HepG2 (cell line): ENCODE data around the gene TUBGCP6.

Experiments used
- ARNTL ChIP-seq: sonication (generic); formaldehyde crosslinking; IDR thresholded peaks from 2 replicates; pipeline ENCODE4 v1.4.0; 2020; ENCODE audit warnings: mild to moderate bottlenecking, missing genetic modification reagents
- ATF3 ChIP-seq: sonication (generic); formaldehyde crosslinking; IDR thresholded peaks from 2 replicates; pipeline ENCODE4 v1.4.0; 2020; ENCODE audit warnings: missing genetic modification reagents
- ATF6 ChIP-seq: sonication (generic); formaldehyde crosslinking; conservative IDR thresholded peaks from 2 replicates; pipeline ENCODE4 v1.4.0; 2020; ENCODE audit warnings: missing genetic modification reagents
- CREB1 ChIP-seq, 2 experiments: fragments of 450-650 bp in 1 of 2; IDR thresholded peaks; 2 replicates each; pipeline ENCODE4 v1.6.1; 2016 to 2017; ENCODE audit warnings: control low read depth in 1 of 2, mild to moderate bottlenecking in 1 of 2, missing compliant biosample characterization in 1 of 2, missing genetic modification characterization in 1 of 2
- CTCF ChIP-seq: sonication (generic); formaldehyde crosslinking; IDR thresholded peaks from 2 replicates; pipeline ENCODE4 v1.5.0; 2020; ENCODE audit warnings: mild to moderate bottlenecking, missing genetic modification reagents, moderate library complexity
- GRHL1 ChIP-seq: sonication (generic); formaldehyde crosslinking; conservative IDR thresholded peaks from 2 replicates; pipeline ENCODE4 v1.8.0; 2022; ENCODE audit warnings: missing genetic modification reagents
- HMG20A ChIP-seq: IDR thresholded peaks from 2 replicates; pipeline ENCODE4 v1.6.1; 2016; ENCODE audit warnings: borderline replicate concordance
- SALL1 ChIP-seq: sonication (generic); formaldehyde crosslinking; IDR thresholded peaks from 2 replicates; pipeline ENCODE4 v1.8.0; 2022; ENCODE audit warnings: mild to moderate bottlenecking, missing genetic modification reagents
- STAG1 ChIP-seq: sonication (generic); formaldehyde crosslinking; IDR thresholded peaks from 2 replicates; pipeline ENCODE4 v1.4.0; 2020; ENCODE audit warnings: missing genetic modification reagents
- TAF1 ChIP-seq: sonication (generic); formaldehyde crosslinking; IDR thresholded peaks from 2 replicates; pipeline ENCODE4 v1.4.0; 2020; ENCODE audit warnings: missing genetic modification reagents
- ZBTB33 ChIP-seq: sonication (generic); formaldehyde crosslinking; IDR thresholded peaks from 2 replicates; pipeline ENCODE4 v1.4.0; 2020; ENCODE audit warnings: missing genetic modification reagents
- ZBTB7B ChIP-seq: sonication (generic); formaldehyde crosslinking; IDR thresholded peaks from 2 replicates; pipeline ENCODE4 v1.4.0; 2020; ENCODE audit warnings: missing genetic modification reagents
- ZNF331 ChIP-seq: sonication (generic); formaldehyde crosslinking; IDR thresholded peaks from 2 replicates; pipeline ENCODE4 v1.4.0; 2020; ENCODE audit warnings: missing genetic modification reagents

- TF ChIP-seq CTCF, result peak; percentile 75
- no peak for TF ChIP-seq ATF6
- TF ChIP-seq ZNF331, result no peak
- TF ChIP-seq CREB1 (IDR thresholded peaks at IDR 0.05), result no peak
- no peak for TF ChIP-seq CREB1 (CRISPR knock-in tag; IDR thresholded peaks at IDR 0.05)
- no peak for TF ChIP-seq HMG20A (CRISPR knock-in tag)
- TF ChIP-seq ARNTL (CRISPR knock-in tag), result no peak
- peak; percentile 49; the same call in 1 of the 2 replicates for TF ChIP-seq STAG1 (CRISPR knock-in tag)
- TF ChIP-seq SALL1, result no peak
- TF ChIP-seq TAF1 (CRISPR knock-in tag), result no peak
- no peak for TF ChIP-seq GRHL1 (CRISPR knock-in tag)
- no peak for TF ChIP-seq ZBTB7B
- TF ChIP-seq ATF3, result no peak
- TF ChIP-seq ZBTB33 (CRISPR knock-in tag), result peak; percentile 99
Measured at GRCh38 chr22:50276143-50276542, 31.3 kb upstream of the TUBGCP6 start.
